Nephron (organoid): Measurements from ENCODE around the gene AKAP9.

Experiments used
- H3K27ac Mint-ChIP-seq, 3 experiments: 2 replicates each; pipeline ENCODE4 v1.8.0; 2020; ENCODE audit warnings: mixed read lengths in 3 of 3, mild to moderate bottlenecking in 2 of 3, moderate library complexity in 1 of 3
- H3K27me3 Mint-ChIP-seq: 2 replicates; pipeline ENCODE4 v1.8.0; 2021; ENCODE audit warnings: low read depth, mild to moderate bottlenecking, moderate library complexity, mixed read lengths
- H3K36me3 Mint-ChIP-seq: 2 replicates; pipeline ENCODE4 v1.8.0; 2020; ENCODE audit warnings: low read depth, mixed read lengths
- H3K4me1 Mint-ChIP-seq: 2 replicates; pipeline ENCODE4 v1.8.0; 2020; ENCODE audit warnings: mixed read lengths
- H3K4me3 Mint-ChIP-seq, 3 experiments: 2 replicates each; pipeline ENCODE4 v1.8.0; 2020; ENCODE audit warnings: mild to moderate bottlenecking in 3 of 3, mixed read lengths in 3 of 3, moderate library complexity in 2 of 3
- H3K9me3 Mint-ChIP-seq: 2 replicates; pipeline ENCODE4 v1.8.0; 2020; ENCODE audit warnings: mixed read lengths
- CTCF ChIP-seq, 3 experiments: fragments of 200-600 bp; sonication (generic); IDR thresholded peaks; one replicate each; pipeline ENCODE4 v1.5.0; 2021; ENCODE audit warnings: antibody characterized with exemption in 3 of 3; ENCODE audit not compliant: unreplicated experiment in 3 of 3

AKAP9 gene

GRCh38 chr7:92044940-92045339 lies 104.3 kb downstream of the AKAP9 start:
- Mint-ChIP-seq H3K4me1 (peaks cover 10% of the 10 kb centered on the region), H3K36me3 (peaks cover 54% of the 10 kb centered on the region), H3K9me3 (no peaks in the 10 kb centered on the region), H3K4me3 (no peak overlapping the region), H3K27me3 (no peaks in the 10 kb centered on the region), H3K27ac (no peak overlapping the region)
- TF ChIP-seq CTCF (IDR thresholded peaks at IDR 0.05; ENCODE audit: unreplicated experiment in 3 of 3): no peak

- Mint-ChIP-seq H3K27ac (no peak overlapping the region), H3K4me1 (no peaks in the 10 kb centered on the region), H3K9me3 (no peaks in the 10 kb centered on the region), H3K36me3 (peaks cover 42% of the 10 kb centered on the region), H3K27me3 (no peaks in the 10 kb centered on the region), H3K4me3 (no peak overlapping the region)
- TF ChIP-seq CTCF (IDR thresholded peaks at IDR 0.05; ENCODE audit: unreplicated experiment in 3 of 3): no peak
Observed at GRCh38 chr7:92051655-92052054, 111.0 kb downstream of the AKAP9 start.

GRCh38 chr7:92052159-92052558 lies 111.5 kb downstream of the AKAP9 start:
- no peaks in the 10 kb centered on the region for H3K4me1 Mint-ChIP-seq
- no peak overlapping the region for H3K27ac Mint-ChIP-seq
- no peak for TF ChIP-seq CTCF (IDR thresholded peaks at IDR 0.05; ENCODE audit: unreplicated experiment in 3 of 3)
- no peaks in the 10 kb centered on the region for H3K27me3 Mint-ChIP-seq
- peaks cover 40% of the 10 kb centered on the region for H3K36me3 Mint-ChIP-seq
- H3K9me3 Mint-ChIP-seq: no peaks in the 10 kb centered on the region
- no peak overlapping the region for H3K4me3 Mint-ChIP-seq

- Mint-ChIP-seq H3K36me3 (peaks cover 38% of the 10 kb centered on the region), H3K27me3 (no peaks in the 10 kb centered on the region), H3K4me1 (no peaks in the 10 kb centered on the region), H3K4me3 (no peak overlapping the region), H3K27ac (no peak overlapping the region), H3K9me3 (no peaks in the 10 kb centered on the region)
- no peak for TF ChIP-seq CTCF (IDR thresholded peaks at IDR 0.05; ENCODE audit: unreplicated experiment in 3 of 3)
Observed at GRCh38 chr7:92052684-92053083, 112.0 kb downstream of the AKAP9 start.

GRCh38 chr7:92053312-92053711 lies 112.7 kb downstream of the AKAP9 start:
- Mint-ChIP-seq H3K27ac (no peak overlapping the region), H3K4me3 (no peak overlapping the region), H3K27me3 (no peaks in the 10 kb centered on the region), H3K4me1 (no peaks in the 10 kb centered on the region), H3K9me3 (no peaks in the 10 kb centered on the region), H3K36me3 (peaks cover 35% of the 10 kb centered on the region)
- no peak for TF ChIP-seq CTCF (IDR thresholded peaks at IDR 0.05; ENCODE audit: unreplicated experiment in 3 of 3)

- no peak for TF ChIP-seq CTCF (IDR thresholded peaks at IDR 0.05; ENCODE audit: unreplicated experiment in 3 of 3)
- no peaks in the 10 kb centered on the region for H3K4me1 Mint-ChIP-seq
Observed at GRCh38 chr7:92056286-92056685, 115.6 kb downstream of the AKAP9 start.

More at GRCh38 chr7:92056286-92056685, 115.6 kb downstream of the AKAP9 start:
- no peaks in the 10 kb centered on the region for H3K9me3 Mint-ChIP-seq
- peaks cover 15% of the 10 kb centered on the region for H3K36me3 Mint-ChIP-seq
- no peak overlapping the region for H3K4me3 Mint-ChIP-seq
- H3K27me3 Mint-ChIP-seq: no peaks in the 10 kb centered on the region
- peak overlapping the region in 1 of 3 experiments; percentile 41 for H3K27ac Mint-ChIP-seq
